Vagina (tissue), 2 donors: ENCODE measurements around the gene MKNK1. TPM values are rescaled to one million over a fixed set of nuclear protein-coding genes. Genes with fewer than 3 reads are reported as not detected.

Experiments used
- DNase-seq, 2 donors: peaks; one replicate each; pipeline ENCODE4 v3.0.0-alpha.2; 2017; ENCODE audit errors: extremely low spot score in 2 of 2
- H3K27ac ChIP-seq: fragments of 200-600 bp; sonication (generic); one replicate; pipeline ENCODE4 v1.5.1; 2019
- H3K27me3 ChIP-seq: fragments of 200-600 bp; sonication (generic); one replicate; pipeline ENCODE4 v1.5.1; 2019
- H3K36me3 ChIP-seq, 2 donors: fragments of 200-600 bp; sonication (generic); one replicate each; pipeline ENCODE4 v1.5.1; 2017 to 2019
- H3K4me1 ChIP-seq: fragments of 200-600 bp; sonication (generic); one replicate; pipeline ENCODE4 v1.5.1; 2019
- H3K4me3 ChIP-seq, 2 donors: fragments of 200-600 bp; sonication (generic); 1 replicate in 1 of 2; 2 replicates in 1 of 2; pipeline ENCODE4 v1.5.1; 2016 to 2019
- H3K9me3 ChIP-seq: fragments of 200-600 bp; sonication (generic); one replicate; pipeline ENCODE4 v1.5.1; 2019
- CTCF ChIP-seq, 3 experiments: fragments of 450-650 bp in 2 of 3; fragments of 200-600 bp in 1 of 3; sonication (generic) in 1 of 3; IDR thresholded peaks; one replicate each; pipeline ENCODE4 v1.5.1; 2017 to 2019; ENCODE audit warnings: antibody characterized with exemption in 3 of 3, mild to moderate bottlenecking in 2 of 3, moderate library complexity in 2 of 3
- POLR2A ChIP-seq, 2 donors: fragments of 450-650 bp; IDR thresholded peaks; one replicate each; pipeline ENCODE4 v1.6.1; 2017; ENCODE audit warnings: antibody characterized with exemption in 2 of 2, mild to moderate bottlenecking in 2 of 2, moderate library complexity in 2 of 2
- POLR2AphosphoS5 ChIP-seq, 2 donors: sonication (generic); formaldehyde crosslinking; IDR thresholded peaks; one replicate each; pipeline ENCODE4 v1.9.0; 2017; ENCODE audit warnings: antibody characterized with exemption in 2 of 2, mild to moderate bottlenecking in 2 of 2, low read depth in 1 of 2; ENCODE audit not compliant: insufficient read depth in 1 of 2
- intact Hi-C: fragments of 100-400 bp; cut with DNase I; formaldehyde crosslinking; loops from one replicate; pipeline ENCODE4 v1.15.1; 2023
- total RNA-seq: library from RNA; depleted of rRNA; stranded (reverse); fragments of >200 nt; gene quantifications from one replicate; pipeline ENCODE4 v1.2.3, GENCODE V29; 2016

The MKNK1 gene
- total RNA-seq, 1 donor from 2014 or later: 55.5 TPM

- Histone ChIP-seq H3K4me1 (peaks cover 4% of the 10 kb centered on the region), H3K9me3 (no peaks in the 10 kb centered on the region), H3K4me3 (no peak overlapping the region), H3K36me3 (no peaks in the 10 kb centered on the region), H3K27me3 (no peaks in the 10 kb centered on the region), H3K27ac (no peak overlapping the region)
- intact Hi-C loops: loop anchor here (5.0 kb wide), 2 partner anchors 81 to 121 kb away; no protein-coding TSS in a partner anchor
- TF ChIP-seq POLR2A (IDR thresholded peaks at IDR 0.05): no peak
- peak in 1 of 3 experiments; percentile 1 for TF ChIP-seq CTCF (IDR thresholded peaks at IDR 0.05)
- DNase-seq: no peak
Measured at GRCh38 chr1:46528297-46528955, 75.6 kb downstream of the MKNK1 start.

GRCh38 chr1:46527474-46528296, 76.4 kb downstream of the MKNK1 start:
- H3K4me1 ChIP-seq: peaks cover 10% of the 10 kb centered on the region
- intact Hi-C loops: loop anchor here (5.0 kb wide), 2 partner anchors 80 to 120 kb away; no protein-coding TSS in a partner anchor
- DNase-seq: no peak
- no peaks in the 10 kb centered on the region for H3K9me3 ChIP-seq
- TF ChIP-seq CTCF (IDR thresholded peaks at IDR 0.05): peak; percentile 82 to 84 (median 83)
- TF ChIP-seq POLR2A (IDR thresholded peaks at IDR 0.05): no peak
- no peaks in the 10 kb centered on the region for H3K36me3 ChIP-seq
- H3K4me3 ChIP-seq: no peak overlapping the region
- no peak overlapping the region for H3K27ac ChIP-seq
- no peaks in the 10 kb centered on the region for H3K27me3 ChIP-seq

GRCh38 chr1:46526691-46527291, 77.3 kb downstream of the MKNK1 start:
- Histone ChIP-seq H3K27ac (no peak overlapping the region), H3K36me3 (no peaks in the 10 kb centered on the region), H3K27me3 (no peaks in the 10 kb centered on the region), H3K4me1 (peaks cover 19% of the 10 kb centered on the region), H3K9me3 (no peaks in the 10 kb centered on the region), H3K4me3 (no peak overlapping the region)
- intact Hi-C loops: loop anchor here (5.0 kb wide), 2 partner anchors 79 to 119 kb away; no protein-coding TSS in a partner anchor
- TF ChIP-seq POLR2AphosphoS5 (IDR thresholded peaks at IDR 0.05; ENCODE audit: insufficient read depth in 1 of 2, low read depth in 1 of 2): no peak
- no peak for TF ChIP-seq CTCF (IDR thresholded peaks at IDR 0.05)
- TF ChIP-seq POLR2A (IDR thresholded peaks at IDR 0.05): no peak
- no peak for DNase-seq

DNA sequence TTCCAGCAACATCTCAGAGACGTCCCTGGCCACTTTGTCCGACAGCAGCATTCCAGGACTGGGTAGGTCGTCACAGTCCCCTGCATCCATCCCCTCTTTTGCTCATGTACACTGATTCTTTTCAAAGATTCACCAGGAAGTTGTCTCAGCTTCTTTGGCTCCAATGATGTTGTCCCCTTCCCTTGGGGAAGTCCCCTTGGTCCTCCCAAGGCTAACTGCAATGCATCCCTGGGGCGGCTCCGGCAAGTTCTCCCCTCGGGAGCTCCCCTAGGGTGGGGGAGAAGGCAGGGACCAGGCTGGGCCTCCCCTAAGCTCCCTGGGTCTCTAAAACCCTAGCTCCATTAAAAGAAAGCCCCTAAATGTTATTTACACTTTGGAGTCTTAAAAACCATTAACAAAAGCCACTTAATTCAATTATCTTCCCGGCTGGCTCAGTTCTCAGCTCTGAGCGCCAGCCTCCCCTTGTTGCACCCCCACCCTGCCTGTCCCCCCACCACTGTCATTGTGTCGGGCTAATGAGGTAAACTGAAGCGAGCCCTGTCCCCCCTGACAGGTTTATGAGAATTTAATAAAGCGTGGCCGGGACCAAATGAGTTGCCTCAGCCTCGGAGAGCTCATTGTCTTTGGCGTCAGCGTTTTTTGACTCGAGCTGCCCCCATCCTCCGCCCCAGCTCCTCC, 77.9 kb downstream of the MKNK1 start:
- Histone ChIP-seq H3K36me3 (no peaks in the 10 kb centered on the region), H3K4me3 (no peak overlapping the region), H3K27ac (no peak overlapping the region), H3K9me3 (no peaks in the 10 kb centered on the region), H3K27me3 (no peaks in the 10 kb centered on the region), H3K4me1 (peaks cover 22% of the 10 kb centered on the region)
- TF ChIP-seq CTCF (IDR thresholded peaks at IDR 0.05) (no peak), POLR2AphosphoS5 (IDR thresholded peaks at IDR 0.05; ENCODE audit: insufficient read depth in 1 of 2, low read depth in 1 of 2) (no peak), POLR2A (IDR thresholded peaks at IDR 0.05) (no peak)
- intact Hi-C loops: loop anchor here (5.0 kb wide), 2 partner anchors 79 to 119 kb away; no protein-coding TSS in a partner anchor
- no peak for DNase-seq
